GM13976 (cell line): ENCODE results near the gene PSAPL1.

Experiments used
- DNase-seq: peaks from one replicate; pipeline ENCODE4 v3.0.0; 2012; ENCODE audit warnings: low spot score
- in situ Hi-C: fragments of 300-500 bp; cut with MboI; formaldehyde crosslinking; loops from one replicate; pipeline ENCODE4 v1.12.0; 2022; ENCODE audit warnings: low sequenced_read_pairs, mixed read lengths, inconsistent platforms; ENCODE audit not compliant: unreplicated experiment
- TF ChIP-seq, protein P1 (sequence below): IDR thresholded peaks from 2 replicates; pipeline ENCODE4 v1.5.1; 2012; ENCODE audit warnings: borderline replicate concordance, mild to moderate bottlenecking; ENCODE audit not compliant: insufficient read depth; ENCODE audit errors: extremely low read depth, missing control alignments, control extremely low read depth

The PSAPL1 gene

GRCh38 chr4:7423391-7423790 lies 11.3 kb downstream of the PSAPL1 start:
- DNase-seq: no peak
- TF ChIP-seq, protein P1, sequence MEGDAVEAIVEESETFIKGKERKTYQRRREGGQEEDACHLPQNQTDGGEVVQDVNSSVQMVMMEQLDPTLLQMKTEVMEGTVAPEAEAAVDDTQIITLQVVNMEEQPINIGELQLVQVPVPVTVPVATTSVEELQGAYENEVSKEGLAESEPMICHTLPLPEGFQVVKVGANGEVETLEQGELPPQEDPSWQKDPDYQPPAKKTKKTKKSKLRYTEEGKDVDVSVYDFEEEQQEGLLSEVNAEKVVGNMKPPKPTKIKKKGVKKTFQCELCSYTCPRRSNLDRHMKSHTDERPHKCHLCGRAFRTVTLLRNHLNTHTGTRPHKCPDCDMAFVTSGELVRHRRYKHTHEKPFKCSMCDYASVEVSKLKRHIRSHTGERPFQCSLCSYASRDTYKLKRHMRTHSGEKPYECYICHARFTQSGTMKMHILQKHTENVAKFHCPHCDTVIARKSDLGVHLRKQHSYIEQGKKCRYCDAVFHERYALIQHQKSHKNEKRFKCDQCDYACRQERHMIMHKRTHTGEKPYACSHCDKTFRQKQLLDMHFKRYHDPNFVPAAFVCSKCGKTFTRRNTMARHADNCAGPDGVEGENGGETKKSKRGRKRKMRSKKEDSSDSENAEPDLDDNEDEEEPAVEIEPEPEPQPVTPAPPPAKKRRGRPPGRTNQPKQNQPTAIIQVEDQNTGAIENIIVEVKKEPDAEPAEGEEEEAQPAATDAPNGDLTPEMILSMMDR: no peak
- in situ Hi-C loops: no loop called here

DNA sequence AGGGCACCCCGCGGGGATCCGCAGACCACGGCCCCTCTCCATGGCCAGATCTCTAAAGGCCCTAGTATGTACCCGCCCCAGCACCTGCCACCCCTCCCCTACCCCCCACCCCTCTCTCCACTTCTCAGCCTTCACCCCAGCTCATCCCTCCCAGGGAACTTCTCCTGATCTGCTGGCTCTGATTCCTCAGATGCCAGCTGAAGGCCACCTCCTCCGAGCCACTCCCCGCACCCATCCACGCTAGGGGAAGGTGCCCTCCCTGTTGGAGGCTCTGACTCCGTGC lies 11.9 kb downstream of the PSAPL1 start:
- TF ChIP-seq, protein P1: no peak
- in situ Hi-C loops: no loop called here

DNA sequence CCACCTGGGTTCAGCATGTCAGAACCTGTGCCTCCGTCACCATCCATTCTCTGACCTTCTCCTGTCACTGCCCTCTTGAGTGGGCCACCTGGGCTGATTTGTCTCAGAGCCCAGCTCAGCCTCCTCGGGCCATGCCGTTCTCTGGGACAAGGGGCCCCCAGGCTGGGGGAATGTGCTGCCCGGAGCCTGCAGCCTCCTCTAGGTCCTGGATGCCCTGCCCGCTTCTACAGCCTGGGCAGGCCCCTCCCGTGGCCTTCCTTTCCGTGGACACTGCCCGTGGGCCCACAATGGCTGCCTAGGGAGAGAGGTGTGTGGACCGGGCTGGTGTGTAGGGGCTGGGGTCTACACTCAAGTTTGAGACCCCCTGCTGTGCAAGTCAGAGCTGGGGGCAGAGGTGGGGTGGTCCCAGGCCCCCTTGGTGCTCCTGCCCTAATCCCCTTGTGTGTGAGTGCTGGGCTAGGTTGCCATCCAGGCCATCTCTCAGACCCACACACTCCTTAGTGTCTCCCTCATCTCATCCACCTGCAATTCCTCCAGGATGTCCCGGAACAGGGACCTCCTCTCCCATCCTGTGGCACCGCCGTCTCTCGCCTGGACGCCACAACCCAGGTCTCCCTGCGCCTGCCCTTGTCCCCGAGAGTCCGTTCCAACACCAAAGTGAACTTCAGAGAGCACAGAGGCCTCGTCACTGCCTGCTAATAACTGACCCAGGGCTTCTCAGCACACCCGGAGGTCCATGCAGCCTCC lies 12.4 kb downstream of the PSAPL1 start:
- TF ChIP-seq, protein P1: no peak
- in situ Hi-C loops: no loop called here
- no peak for DNase-seq

More for the DNA sequence above, 11.9 kb downstream of the PSAPL1 start:
- no peak for DNase-seq

DNA sequence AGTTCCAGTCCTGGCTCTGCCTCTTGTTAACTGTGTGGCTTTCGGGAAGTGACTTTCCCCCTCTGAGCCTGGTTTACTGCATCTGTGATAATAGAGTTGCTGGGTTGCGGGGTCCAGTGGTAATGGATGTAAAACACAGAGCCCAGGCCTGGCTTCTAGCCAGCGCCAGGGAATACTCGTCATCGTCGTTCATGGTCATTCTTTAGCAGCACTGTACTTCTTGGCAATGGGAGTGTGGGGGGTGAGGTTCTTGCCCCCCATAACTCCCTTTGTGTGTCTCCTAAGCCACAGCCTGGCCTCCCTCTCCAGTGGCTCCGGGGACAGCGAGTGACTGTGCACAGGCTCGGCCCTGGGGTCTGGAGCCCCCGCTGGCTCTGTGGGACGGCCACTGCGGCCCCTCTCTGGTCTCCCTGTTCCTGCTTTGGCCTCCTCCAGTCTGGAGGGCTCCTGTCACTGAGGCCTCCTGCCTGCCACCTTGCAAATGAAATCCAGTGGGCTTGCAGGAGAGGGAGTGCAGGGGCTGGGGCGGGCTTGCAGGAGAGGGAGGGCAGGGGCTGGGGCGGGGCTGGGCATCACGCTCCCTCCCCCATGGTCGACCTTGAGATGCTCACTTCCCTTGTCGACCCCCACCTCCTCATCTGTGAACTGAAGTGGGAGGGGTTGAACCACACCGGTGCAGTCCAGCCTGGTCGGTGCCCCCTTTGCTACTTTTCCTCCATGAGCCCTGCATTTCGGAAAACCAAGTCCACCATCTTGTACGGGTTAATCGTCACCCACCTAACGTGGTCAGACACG lies 13.2 kb downstream of the PSAPL1 start:
- in situ Hi-C loops: no loop called here
- TF ChIP-seq, protein P1: no peak
- DNase-seq: no peak

DNA sequence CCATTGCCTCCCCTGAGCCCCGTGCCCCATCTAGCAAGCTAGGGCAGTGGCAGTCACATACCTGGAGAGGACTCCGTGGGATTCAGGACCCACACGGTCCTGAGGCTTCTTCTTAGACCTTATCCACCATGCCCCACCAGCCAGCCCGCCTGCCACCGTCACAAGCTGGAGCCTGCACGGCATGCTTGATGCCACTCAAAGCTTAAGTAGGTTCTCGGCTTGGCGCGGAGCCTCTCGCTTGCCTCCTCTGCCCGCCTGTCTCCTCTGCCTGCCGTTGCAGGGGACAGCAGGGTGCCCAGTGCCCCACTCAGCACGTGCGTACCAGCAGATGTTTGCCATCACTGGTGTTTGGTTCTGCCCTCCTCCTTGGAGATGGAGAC lies 14.1 kb downstream of the PSAPL1 start:
- no peak for DNase-seq
- in situ Hi-C loops: no loop called here
- TF ChIP-seq, protein P1: no peak

GRCh38 chr4:7419961-7420660 lies 14.6 kb downstream of the PSAPL1 start:
- DNase-seq: no peak
- TF ChIP-seq, protein P1: no peak
- in situ Hi-C loops: no loop called here
